Measurements from ENCODE around the gene ROBO1.

- TF ChIP-seq POLR2A (IDR thresholded peaks at IDR 0.05; ENCODE audit: low read depth, low read length) (no peak), POLR2AphosphoS5 (IDR thresholded peaks at IDR 0.05; ENCODE audit: low read depth, low read length) (no peak), TAF1 (IDR thresholded peaks at IDR 0.05; ENCODE audit: borderline replicate concordance, low read depth, low read length) (no peak)
These were observed 768.7 kb downstream of the ROBO1 start for GRCh38 chr3:78999139-78999538.

Measured in GM12892 (cell line).